RPMI8226 (cell line): ENCODE data around the gene SOWAHD.
"Not testable (repeated sequence)": the region's sequence is repeated elsewhere in the genome, so short reads cannot be mapped to it uniquely, and the experiment has no call there.

ENCODE experiments used
- DNase-seq: peaks from one replicate; pipeline ENCODE4 v3.0.0-alpha.2; 2015

Gene SOWAHD

DNA sequence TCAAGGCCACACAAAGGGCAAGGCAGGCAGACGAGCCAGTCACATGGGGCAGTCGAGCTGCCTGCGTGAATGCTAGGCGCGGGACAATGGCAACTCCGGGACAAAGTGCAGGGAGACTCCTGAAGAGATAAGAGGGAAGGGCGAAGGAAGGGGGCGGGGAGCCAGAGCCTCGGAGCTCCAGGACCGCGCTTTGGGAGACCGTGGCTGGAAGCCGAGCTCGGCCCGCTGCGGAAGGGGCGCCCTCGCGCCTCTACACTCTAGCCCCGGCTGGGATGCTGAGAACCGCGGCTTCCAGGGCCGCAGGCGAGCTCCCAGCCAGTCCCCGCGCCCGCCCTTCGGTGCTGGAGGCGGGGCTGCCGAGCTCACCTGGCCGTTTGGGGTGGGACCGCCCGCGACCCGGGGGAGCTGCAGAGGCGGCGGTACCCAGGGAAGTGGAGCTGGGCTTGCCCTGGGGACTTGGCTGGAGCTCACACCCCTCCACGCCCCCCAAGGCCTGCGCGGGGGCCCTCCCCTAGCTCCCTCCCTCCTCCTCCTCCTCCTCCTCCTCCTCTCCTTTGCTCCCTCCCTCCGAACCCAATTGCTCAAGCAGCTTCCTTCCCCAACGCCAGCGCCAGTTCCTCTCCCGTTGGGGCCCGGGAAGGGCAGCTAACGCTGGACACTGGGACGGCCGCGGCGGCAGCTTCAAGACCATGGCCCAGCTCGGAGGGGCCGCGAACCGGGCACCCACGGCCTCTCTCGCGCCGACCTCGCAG is at the start of gene SOWAHD:
SOWAHD (plus strand) TSS at position 610 of the 752 bp plus-strand sequence; CDS start at position 690, 80 bp downstream.
- DNase-seq, result no peak

GRCh38 chrX:119708936-119709335 is 49.5 kb upstream of the SOWAHD start:
- DNase-seq, result no peak

GRCh38 chrX:119709630-119710029 is 48.8 kb upstream of the SOWAHD start:
- DNase-seq, result no peak

DNA sequence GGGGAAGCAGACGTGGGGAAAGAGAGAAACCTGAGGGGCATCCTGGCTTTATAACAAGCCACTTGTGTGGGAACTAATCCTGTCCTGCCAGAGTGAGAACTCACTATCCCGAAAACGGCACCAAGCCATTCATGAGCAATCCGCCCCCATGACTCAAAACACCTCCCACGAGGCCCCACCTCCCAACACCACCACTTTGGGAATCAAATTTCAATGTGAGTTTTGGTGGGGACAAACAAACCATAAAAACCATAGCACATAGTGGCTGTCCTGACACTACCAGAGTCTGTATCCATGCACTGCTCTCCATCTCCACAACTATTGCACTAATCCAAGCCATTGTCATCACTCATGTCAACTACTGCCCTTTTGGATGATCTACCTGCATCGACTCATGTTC is 36.9 kb upstream of the SOWAHD start:
- DNase-seq, result no peak

GRCh38 chrX:119721926-119722325 is 36.5 kb upstream of the SOWAHD start:
- no peak for DNase-seq

- DNase-seq, result no peak
Observed at GRCh38 chrX:119726900-119727555, 31.4 kb upstream of the SOWAHD start.

GRCh38 chrX:119728487-119728886 is 29.9 kb upstream of the SOWAHD start:
- peak; percentile 35 for DNase-seq

DNA sequence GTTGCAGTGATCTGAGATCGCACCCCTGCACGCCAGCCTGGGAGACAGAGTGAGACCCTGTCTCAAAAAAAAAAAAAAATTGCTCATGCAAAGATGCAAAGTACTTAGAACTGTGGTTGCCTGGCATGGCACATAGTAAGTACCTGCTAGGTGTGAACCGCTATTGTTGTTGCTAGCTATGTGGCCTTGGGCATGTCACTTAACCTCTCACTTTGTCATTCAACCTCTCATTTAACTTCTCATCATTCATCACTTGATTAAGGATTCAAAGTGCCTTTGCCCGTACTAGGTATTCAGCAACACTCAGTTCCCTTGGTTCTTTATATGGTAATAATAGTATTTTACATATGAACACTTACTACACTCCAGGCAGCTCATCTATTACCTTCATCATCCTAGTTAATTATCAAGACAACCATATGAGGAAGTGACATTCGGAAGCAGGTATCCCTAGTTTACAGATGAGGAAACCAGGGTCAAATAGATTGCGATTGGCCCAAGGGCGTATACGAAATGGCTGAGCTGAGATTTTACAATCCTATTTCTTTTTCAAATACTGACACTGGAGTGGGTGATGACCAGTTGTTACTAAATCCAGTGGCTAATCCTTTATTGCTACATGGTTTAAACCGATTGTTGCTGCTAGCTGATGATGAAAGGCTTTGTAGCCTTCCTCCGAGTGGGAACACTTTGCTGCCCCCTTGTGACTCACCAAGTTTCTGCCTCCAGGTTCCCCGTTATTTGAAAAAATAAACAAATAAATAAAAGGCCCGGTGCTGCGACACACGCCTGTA is 28.8 kb upstream of the SOWAHD start:
- peak; percentile 64 for DNase-seq

- peak; percentile 80 for DNase-seq
Observed at GRCh38 chrX:119734897-119735339, 23.5 kb upstream of the SOWAHD start.

DNA sequence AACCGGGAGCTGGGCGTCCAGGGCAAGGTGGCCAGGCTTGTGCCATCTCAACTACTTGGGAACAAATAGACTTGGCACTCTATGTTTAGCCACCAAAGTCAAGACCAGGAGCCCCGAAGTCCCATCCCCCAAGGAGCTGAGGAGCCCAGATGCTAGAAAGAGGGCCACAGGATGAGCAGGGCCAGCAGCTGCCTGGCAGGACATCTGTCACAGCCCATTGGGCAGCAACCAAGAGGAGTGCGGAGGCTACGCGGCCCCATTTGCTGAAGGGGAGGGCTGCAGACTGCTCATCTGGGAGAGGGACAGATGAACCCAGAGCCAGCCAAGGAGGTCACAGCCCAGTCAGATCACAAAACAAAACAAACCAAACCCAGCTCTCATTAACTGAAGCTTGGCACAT is 22.9 kb upstream of the SOWAHD start:
- no peak for DNase-seq

DNA sequence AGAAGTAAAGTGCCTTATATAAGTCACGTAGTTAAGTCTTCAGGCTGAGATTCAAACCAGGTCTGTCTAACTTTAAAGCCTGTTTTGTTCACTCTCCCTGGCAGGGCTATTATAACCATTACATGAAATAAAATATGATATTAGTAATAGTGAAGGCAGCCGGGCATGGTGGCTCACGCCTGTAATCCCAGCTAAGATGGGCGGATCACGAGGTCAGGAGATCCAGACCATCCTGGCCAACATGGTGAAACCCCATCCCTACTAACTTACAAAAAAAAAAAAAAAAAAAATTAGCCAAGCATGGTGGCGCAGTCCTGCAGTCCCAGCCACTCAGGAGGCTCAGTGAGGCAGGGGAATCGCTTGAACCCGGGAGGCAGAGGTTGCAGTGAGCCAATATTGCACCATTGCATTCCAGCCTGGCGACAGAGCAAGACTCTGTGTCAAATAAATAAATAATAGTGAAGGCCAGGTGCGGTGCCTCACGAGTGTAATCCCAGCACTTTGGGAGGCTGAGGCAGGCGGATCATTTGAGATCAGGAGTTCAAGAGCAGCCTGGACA is 22.1 kb upstream of the SOWAHD start:
- no peak for DNase-seq

- no peak for DNase-seq
Observed at GRCh38 chrX:119738742-119739141, 19.6 kb upstream of the SOWAHD start.

- DNase-seq, result no peak
Observed at GRCh38 chrX:119745283-119745848, 13.0 kb upstream of the SOWAHD start.

DNA sequence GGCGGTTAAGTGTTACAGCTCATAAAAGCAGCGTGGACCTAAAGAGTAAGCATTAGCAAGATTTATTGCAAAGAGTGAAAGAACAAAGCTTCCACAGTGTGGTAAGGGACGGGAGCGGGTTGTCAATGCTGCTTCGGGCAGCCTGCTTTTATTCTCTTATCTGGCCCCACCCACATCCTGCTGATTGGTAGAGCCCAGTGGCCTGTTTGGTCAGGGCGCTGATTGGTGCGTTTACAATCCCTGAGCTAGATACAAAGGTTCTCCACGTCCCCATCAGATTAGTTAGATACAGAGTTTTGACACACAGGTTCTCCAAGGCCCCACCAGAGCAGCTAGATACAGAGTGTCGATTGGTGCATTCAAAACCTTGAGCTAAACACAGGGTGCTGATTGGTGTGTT is 8.3 kb upstream of the SOWAHD start:
- not testable (repeated sequence) for DNase-seq

GRCh38 chrX:119750751-119751150 is 7.6 kb upstream of the SOWAHD start:
- DNase-seq, result not testable (repeated sequence)

DNA sequence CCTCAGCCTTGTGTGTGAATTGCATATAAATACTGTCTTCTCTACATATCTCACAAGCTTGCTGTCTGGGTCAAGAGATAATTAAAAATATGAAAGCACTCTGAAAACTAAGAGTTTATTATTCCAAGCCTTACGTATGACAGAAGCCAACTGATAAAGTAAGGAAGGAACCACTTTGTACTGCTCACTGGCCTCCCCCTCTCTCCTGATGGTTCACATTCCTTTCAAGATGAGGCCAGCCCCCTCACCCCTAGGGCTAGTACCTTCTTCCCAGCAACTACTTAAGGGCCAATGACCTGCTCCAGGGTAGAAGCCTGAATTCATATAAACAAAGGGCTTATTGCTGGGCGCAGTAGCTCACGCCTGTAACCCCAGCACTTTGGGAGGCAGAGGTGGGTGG is 5.4 kb upstream of the SOWAHD start:
- no peak for DNase-seq

DNA sequence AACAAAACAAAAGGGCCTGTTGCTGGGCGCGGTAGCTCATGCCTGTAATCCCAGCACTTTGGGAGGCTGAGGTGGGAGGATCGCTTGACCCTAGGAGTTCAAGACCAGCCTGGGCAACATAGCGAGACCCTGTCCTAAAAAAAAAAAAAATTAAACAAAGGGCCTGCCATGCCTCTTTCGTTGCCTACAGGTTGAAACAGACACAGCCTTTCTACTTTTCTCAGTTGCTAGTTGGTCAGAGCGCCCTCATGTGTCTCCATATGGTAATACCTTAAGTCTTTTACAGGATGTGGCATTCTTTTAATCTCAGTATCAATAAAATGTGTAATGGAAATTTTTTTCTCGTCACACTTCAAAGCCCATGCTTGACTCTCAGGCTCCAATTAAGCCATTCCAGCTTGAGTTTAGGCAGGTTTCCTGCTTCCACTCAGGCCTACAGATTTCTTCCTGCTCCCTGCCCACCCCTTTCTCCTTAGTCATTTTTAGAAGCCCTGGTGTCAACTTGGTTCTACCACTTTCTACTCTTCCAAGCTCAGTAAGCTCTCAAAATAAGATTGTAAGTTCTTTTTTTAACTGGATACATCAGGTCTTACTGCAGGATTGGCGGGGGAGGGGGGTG is 4.6 kb upstream of the SOWAHD start:
- DNase-seq, result peak; percentile 44

DNA sequence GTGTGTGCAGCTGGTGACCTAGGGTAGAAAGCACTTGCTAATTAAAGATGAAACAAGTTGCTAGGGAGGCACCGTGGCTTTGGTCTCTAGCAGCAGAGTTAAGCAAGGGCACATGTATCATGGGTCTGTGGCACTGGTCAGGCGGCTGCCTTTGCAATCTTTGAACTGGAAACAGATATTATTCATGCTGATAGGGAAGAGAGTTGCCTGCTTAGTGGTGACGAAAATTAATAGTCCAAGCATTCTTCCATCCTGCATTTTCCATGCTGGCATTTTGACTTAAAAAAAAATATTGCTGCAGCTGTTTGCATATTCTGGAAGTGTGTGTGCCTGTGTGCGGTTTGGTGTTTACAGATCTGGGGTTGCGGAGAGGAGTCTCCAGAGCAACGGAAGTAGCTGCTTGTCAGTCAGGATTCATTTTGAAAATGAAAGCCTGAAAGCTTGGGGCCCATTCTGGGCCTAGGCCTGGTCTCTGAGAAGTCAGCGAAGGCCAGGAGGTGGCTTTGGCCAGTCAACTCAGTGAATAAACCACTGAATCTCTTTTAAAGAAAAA is 2.3 kb upstream of the SOWAHD start:
- no peak for DNase-seq

DNA sequence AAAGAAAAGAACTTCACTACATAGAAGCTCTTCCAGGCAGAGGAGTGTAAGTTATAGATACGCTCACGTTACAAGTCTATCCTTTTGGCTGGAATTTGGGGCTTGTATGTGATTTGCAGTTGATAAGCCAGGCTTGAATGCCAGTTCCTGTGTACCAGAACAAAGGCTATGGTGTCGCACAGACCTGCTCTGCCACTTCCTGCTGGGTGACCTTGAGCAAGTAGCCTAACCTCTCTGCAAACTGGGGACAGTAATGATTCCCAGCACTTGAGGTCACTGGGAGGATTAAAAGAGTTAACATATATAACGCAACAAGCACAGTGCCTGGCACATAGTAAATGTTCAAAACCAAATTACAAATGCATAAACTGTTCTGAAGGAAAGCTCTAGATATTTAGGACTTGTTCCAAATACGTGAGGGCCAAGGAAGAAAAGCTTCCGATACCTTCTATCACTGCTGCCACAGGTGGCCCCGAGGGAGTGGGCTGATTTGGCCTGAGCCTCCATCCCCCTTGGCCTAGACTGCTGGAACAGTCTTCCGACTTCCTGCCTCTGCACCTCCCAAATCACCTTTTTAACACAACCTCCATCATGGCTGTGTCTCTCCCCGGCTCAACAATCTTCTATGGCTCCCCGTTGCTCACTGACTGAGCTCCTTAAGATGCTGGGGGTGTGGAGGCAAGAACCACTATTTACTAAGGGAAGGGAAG is 1.3 kb upstream of the SOWAHD start:
- no peak for DNase-seq

DNA sequence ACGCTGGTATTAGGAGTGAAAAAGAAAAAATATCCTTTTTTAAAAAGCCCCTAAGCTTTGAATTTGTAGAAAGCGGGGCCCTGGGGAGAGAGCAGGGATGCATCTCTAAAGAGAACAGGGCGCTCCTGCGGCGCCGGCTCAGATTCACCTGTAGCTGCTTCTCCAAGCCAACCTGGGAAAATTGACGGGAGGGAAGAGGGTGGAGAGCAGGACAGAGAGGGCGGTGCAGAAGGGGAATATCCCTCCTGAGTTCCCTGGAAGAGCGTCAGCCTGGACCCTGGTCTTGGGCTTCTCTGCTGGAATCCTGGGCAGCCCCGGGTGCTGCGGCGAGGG is 776 bp upstream of the SOWAHD start:
- DNase-seq, result no peak

DNA sequence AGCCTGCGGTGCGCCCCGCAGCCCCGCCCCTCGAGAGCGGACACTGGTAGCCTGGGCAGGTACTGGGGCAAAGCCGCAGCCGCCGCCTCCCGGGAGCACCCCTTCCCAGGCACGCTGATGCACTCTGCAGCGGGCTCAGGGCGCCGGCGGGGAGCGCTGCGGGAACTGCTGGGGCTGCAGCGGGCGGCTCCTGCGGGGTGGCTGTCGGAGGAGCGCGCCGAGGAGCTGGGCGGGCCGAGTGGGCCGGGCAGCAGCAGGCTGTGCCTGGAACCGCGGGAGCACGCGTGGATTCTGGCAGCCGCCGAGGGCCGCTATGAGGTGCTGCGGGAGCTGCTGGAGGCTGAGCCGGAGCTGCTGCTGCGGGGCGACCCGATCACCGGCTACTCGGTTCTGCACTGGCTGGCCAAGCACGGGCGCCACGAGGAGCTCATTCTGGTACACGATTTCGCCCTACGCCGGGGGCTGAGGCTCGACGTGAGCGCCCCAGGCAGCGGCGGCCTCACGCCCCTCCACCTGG is 401 bp downstream of the SOWAHD start:
- peak; percentile 48 for DNase-seq
